Stimulated activated CD8-positive, alpha-beta memory T cell treated with anti-CD3 and anti-CD28 coated beads, Interleukin-4, amount 100 ng/mL, for 1 hour (primary cell): Measurements from ENCODE around the gene ESD.
A peak's percentile ranks its signal among the peaks of the same experiment; 100 is the strongest.
"Not testable (repeated sequence)": the region's sequence is repeated elsewhere in the genome, so short reads cannot be mapped to it uniquely, and the experiment has no call there.

Experiments used
- DNase-seq, 2 donors: peaks; one replicate each; pipeline ENCODE4 v3.0.0-alpha.2; 2020; ENCODE audit warnings: low read depth in 2 of 2, low spot score in 1 of 2

The ESD gene, protein sequence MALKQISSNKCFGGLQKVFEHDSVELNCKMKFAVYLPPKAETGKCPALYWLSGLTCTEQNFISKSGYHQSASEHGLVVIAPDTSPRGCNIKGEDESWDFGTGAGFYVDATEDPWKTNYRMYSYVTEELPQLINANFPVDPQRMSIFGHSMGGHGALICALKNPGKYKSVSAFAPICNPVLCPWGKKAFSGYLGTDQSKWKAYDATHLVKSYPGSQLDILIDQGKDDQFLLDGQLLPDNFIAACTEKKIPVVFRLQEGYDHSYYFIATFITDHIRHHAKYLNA

DNA sequence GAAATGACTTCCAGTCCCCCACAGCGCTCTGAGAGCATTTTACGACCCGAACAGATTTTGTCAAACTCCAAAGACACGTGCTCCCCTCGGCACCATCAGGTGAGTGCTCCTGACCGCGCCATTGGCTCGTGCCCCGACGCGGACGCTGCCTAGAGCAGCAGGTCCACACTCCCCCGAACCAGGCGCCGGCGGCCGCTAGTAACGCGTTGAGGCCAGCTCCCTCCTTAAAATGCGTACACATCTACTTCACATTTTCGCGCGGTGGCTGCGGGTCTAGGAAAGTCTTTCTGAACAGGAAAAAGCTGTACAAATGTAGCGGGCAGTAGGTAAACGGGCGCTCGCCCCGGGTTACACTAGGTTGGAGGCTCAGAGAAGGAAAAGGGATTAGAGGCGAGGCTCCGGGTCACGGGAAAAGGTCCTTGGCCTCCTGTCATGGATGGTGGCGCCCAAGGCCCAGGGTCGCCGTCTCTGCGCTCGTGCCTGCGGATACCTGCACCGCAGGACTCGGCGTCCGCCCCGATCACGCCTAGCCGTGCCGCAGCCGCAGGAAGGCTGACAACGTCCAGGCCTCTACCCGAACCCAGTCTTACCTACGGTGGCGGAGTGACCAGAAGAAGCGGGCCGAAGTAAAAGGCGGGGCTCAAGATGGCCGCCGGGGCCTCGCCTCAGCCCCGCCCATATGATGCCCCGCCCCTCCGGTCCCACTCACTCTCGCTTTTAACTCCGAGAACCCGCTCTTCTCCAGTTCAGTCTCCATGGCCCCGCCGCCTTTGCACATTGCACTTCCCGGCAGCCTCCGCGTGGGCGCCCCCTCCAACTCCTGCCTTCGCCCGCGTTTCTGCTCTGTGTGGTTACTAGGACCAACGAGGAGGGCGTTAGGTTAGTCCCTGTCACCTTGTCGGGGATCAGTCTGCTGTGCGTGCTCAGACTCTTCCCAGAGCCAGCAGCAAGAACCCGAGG is at the start of gene ESD:
TSS of gene ESD (minus strand) at position 647 of the 960 bp plus-strand sequence. CDS start 5,748 bp downstream, outside the sequence.
- peak; percentile 71 to 79 for DNase-seq

DNA sequence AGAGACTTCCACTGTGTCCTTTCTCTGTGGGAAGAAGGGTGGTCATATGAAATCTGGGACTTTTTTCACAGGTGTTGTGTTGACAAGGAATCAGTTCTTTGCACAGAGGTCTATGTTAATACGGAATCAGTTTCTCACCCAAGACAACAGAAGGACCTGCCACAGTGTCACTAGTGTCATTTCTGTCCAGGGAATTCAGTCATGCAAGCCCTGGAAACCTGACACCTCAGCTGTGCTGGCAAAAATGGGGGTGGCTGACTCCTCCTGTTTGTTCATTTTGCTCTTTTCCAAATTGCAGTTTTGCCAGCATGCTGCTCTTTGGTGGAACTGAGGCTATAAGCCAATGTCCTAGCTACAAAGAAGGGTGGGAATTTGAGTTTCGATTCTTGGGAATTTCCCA is 49.8 kb upstream of the ESD start:
- no peak for DNase-seq

DNA sequence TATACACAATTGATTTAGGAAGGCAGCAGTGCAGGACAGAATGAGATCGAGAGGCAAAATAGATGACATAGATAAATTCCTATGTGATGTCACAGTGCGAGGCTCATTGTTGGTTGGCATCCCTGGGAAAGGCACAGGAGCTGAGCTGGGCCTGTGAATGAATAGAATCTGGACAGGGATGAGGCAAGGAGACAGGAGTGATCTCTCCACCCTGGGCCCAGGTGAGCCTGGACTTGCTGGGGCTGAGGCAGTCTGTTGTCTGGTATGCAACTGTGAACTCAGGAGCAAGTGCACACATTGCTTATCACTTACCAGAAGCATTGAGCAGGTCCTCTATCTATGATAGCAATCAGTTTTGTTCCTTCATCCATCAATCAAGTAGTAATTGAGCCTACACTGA is 48.2 kb upstream of the ESD start:
- no peak for DNase-seq

DNA sequence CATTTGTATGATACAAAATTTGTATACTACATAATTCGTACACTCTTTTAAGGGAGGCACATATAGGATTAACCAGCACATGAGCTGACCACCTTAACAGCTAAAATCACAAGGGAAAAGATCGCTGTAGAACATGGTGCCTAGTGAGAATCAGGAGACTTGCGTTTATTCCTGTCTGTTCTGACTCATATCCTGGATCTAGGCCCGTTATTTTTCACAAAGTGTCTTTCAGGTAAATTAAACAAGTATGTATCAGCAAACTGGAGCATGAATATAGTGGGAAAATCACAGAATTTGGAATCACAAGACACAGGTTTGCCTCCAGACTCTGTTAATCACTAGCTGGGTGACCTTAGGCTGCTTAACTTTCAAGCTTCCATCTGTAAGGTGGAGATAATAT is 47.5 kb upstream of the ESD start:
- no peak for DNase-seq

DNA sequence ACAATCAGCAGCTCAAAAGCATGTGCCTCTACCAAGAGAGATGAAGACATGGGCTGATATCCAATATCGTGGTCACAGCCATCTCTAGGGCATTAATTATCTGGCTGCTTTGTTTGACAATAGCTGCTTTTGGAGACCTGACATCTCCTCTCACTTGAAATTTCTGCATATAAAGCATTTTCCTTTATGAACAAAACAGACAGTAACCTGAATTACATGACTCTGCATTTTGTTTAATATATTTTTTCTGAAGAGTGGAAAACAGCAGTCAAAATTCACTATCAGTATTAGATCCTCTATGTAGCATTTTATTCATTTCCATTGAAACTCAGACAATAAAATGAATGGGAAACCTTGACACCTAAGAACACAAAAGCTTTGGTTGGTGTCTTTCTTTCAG is 42.4 kb upstream of the ESD start:
- DNase-seq = no peak

DNA sequence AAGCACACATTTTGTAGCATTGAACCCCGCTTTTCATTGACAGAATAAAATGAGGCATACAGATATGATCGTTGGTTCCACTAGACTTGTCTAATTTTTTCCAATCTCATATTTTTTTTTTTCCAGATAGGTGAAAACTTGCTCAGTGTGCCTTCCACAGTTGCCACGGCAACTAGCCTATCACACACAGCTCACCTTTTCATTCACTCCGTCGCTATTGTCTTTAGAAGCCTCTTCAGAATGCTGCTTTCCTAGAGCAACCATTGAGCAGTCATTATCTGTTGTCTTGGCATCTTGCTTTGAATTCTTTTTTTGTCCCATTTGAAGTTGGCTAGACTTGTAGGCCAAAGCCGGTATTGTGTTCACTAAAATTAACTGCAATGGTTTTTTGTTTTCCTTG is 37.7 kb upstream of the ESD start:
- no peak for DNase-seq

DNA sequence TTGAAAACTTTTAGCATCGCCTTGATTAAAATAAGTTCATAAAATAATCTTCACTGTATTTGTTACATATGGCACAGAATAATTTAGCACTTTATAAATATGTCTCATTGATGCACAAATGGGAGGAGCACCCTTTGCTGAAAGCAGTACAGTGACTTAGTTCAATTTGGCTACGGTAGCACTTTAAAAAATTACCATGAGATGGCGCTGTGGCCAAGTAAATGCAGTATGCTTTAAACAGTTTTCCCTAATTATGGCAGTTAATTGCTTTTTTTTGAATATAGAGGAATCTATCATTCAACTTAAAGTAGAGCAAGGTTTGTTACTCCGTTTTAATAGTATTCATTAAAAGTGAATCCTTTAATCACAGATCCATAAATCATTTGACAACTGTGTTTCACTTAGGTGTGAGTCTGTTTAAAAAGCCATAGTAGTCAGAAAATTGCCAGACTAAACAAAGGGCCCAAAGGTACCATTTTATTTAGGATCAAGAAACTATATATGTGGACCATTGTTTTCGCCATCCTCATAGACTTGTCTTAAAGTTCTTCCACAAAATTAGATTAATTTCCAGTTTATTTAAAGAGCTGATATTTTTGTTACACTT is 34.7 kb upstream of the ESD start:
- no peak for DNase-seq

DNA sequence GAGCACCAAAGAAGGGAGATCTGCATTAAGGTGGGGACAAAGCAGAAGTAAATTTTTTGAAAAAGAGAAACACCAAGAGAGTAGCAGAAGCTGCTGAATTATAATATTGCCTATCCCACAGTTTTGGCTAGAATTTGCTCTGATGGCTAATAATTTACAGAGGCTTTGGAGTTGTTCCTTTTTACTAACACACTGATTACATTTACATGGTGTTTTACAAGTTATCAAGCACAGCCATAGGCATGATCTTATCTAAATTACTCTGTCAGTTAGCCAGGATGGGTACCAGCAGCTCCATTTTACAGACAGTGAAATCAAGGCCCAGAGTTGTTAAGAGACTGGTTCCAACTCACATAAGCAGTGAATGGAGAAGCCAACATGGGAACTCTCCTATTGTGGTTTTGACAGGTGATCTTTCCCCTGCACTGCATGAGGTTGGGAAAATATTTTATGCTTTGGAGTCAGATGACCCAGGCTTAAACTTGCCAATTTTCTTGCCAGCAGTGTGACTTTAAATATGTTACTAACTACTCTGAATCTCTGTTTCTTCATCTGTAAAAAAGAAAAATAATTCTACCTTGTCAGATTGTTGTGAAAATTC is 33.5 kb upstream of the ESD start:
- no peak for DNase-seq

DNA sequence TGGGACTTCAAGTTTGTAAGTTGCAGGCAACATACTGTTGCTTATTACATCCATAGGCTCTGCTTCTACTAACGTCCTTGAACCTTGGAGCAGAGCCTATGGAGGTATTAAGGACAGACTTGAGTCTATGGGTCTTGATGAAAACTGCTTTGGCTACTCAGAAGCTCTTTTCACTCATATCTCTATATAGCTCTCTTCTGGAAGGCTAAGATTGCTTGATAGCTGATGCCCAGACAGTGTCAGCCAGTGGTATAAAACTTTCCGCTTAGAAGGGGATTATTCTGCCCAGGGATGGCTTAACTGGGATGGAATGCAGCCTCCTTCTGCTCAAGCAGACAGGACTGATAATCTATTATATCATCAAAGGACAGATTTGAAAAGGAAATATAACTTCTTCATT is 25.6 kb upstream of the ESD start:
- DNase-seq = no peak

DNA sequence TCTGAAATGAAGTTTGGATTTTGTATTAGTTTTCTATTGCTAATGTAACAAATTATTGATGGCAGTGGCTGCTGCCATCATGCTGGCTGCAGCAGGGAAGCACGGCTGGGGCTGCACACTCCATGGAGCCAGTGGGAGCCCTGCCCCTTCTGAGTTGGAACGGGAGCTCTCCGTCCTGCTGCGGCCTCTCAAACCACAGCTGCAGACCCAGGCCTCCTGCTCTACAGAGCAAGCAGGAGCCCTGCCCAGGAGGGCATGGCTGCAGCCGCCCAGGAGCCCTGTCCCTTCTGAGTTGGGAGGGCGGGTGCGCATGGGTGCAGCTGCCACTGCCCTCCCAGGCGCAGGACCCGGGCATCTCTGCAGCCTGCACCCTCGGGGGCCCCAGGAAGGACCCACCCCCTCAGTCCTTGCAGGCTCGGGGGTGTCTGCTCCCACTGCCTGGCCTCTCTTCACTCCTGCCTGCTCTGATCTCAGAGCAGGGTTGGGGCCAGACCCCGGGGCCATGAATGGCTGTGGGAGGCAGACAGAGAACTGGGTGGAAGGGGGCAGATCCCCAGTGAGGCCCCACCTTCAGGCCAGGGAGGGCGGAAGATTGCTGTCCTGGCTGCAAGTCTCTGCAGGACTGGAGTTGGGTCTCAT is 21.0 kb upstream of the ESD start:
- no peak for DNase-seq

DNA sequence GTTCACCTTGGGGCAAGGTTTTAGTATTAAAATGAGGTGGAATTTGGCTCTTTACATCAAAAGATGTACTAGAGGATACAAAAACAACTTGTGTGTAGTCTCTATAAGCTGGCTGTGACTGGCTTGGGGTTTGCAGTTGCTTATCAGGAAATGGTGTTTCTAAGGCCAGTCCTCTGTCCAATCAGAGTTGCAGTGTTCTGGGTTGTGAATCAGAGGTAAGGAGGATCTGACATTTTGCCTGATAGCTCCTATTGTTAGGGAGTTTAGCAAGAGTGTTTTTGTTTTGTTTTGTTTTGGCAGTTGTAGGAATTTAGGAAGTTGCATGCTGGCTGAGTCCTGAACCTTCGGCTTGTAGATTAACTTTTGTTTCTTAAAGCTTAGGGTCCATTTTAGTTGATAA is 20.1 kb upstream of the ESD start:
- no peak for DNase-seq

DNA sequence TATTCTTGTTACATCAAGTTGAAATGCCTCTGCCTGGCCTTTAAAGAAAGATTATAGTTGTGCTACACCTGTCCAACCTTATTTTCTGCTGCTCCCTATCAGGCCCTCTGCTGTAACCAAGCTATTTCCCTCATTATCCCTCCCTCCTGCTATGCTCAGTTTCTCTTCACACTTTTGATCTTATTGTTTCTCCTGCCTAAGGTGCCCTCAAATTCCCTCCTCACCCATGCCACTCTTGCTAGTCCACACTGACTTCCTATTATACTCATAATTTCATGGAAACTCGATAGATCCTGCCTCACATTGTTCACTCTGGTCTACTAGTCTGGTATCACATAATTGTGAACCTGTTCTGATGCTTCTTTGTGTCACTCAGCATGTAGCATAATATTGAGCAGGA is 19.4 kb upstream of the ESD start:
- DNase-seq = no peak

DNA sequence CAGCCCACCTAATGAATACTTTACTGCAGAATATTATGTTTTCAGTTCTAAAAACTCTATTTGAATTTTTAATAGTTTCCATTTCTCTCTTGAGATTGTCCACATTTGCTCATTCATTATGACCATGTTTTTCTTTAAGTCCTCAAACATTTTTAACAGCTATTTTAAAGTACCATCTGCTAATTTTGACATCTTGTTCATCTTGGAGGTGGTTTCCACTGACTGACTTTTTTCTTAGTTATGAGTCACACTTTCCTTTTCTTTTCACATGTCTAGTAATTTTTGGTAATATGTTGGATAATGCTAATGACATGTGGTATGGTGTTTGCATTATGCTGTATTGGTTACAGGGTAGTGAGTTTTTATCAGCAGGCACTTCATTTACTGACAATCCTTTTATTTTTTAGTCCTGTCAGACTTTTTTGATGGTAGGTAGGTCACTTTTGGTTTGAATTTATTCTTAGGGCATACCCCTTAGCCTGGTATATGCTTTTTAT is 15.4 kb upstream of the ESD start:
- no peak for DNase-seq

DNA sequence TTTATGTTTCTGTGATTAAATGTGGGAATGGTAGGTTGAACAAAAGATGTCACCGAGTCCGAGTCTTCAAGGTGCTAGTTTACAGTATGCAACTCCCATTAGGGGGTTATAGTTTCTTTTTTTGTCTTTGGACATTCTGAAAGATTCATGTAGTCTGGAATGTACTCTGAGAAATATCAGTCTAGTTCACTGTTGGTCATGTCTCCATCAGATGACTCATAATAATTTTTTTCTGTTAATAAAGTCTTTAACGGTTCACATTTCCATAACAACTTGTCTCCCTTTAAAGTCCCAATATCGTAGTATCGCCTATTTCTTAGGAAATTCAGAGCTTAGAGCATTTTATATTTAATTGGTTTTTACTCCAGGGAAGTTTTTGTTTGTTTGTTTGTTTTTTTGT is 13.5 kb upstream of the ESD start:
- no peak for DNase-seq

DNA sequence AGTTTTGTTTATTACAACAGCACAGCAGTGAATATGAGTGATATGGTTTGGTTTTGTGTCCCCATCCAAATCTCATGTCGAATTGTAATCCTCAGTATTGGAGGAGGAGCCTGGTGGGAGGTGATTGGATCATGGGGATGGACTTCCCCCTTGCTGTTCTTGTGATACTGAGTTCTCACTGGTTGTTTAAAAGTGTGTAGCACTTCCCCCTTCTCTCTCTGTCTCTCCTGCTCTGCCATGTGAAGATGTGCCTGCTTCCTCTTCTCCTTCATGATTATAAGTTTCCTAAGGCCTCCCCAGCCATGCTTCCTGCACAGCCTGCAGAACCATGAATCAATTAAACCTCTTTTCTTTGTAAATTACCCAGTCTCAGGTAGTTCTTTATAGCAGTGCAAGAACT is 8.0 kb upstream of the ESD start:
- DNase-seq = not testable (repeated sequence)

DNA sequence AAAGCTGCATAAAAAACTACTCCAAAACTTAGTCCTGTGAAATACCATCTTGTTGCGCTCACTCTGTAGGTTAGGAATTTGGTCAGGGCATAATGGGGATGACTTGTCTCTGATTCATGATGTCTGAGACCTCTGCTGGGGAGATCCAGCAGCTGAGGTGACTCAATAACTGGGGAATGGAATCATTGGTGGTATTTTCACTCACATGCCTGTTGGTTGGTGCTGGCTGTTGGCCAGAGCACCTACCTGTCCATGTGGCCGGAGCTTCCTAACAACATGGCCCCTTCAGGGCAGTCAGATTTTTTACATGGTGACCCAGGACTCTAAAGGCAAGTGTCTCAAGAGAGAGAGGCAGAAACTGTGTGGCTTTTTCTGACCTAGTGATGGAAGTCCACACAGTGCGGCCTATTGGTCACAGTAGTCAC is 7.4 kb upstream of the ESD start:
- no peak for DNase-seq

DNA sequence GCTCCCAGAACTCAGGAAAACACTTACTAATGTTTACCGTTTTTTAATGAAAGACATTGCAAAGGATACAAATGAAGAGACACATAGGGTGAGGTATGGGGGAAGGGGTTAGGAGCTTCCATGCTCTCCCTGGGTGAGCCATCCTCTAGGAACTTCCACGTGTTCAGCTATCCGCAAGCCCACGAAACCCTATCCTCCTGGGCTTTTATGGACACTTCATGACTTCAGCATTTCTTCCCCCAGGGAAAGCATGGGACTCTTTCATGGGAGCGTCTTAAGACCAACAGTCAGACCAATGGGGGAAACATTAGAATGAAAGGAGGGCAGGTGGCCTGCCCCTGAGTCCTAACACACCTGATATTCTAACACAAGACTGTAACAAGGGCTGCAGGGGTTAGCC is 6.6 kb upstream of the ESD start:
- no peak for DNase-seq

DNA sequence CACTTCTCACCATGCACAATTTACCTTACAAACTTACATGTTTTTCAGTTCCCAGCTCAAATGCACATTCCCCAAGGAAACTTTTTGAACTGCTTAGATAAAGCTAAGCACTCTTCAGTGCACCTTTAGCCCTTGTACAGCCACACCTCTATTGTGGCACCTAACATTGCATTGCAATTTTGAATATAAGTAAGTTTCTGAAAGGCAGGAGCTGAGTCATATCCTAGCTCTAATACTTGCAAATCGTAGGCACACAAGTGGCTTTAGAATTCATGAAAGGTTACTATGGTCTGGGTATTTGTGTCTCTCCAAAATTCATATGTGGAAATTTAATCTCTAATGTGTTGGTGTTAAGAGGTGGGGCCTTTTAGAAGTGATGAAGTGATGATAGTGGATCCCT is 4.9 kb upstream of the ESD start:
- DNase-seq = no peak

DNA sequence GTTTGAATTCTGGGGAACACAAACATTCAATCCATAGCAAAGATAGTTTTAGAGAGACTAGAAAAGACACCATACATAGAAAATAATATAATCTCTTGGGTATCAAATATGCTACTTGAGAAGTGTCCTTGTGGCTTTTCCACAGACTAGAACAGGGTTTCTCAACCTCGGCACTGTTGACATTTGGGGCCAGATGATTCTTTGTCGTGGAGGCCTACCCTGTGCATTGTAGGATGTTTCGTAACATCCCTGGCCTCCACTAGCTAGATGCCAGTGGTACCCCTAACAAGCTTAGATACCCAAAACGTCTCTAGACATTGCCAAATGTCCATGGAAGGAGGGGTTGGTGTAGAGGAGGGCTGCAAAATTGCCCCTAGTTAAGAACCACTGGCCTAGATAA is 2.2 kb upstream of the ESD start:
- DNase-seq = no peak

DNA sequence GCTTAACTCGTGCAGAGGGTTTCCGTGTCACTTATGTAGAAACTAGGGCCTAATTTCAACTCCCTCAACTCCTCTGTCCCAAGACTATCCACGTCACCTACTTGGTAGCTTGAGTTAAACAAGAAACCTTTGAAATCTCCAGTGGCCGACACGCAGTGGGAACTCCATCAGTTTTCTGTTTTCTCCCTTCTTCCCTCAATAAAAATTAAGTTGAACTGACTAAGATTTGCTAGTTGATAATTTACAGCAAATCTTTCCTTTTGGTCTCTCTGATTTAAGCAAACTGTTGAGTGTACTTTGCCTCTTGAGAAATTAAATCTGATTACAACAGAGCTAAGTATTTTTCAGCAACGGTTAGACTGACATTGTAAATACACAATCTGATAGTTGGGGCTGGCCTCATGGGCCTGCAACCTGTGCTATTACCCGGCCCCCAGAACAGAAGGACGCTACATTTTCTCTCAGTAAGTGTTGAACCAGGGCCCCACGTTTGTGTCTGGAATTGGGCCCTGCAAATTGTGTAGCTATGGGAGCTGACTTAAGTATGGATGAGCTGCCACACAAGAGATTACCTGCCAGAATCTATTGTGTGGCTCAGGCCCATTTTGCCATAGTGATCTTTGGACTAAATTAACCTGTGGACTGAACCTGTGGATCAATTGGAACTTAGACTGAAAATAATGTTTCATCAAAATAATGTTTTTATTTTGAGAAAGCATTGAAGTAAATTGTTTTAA is 708 bp upstream of the ESD start:
- no peak for DNase-seq
